GM18951 (cell line): ENCODE data around the gene ABHD1.
A peak's percentile ranks its signal among the peaks of the same experiment; 100 is the strongest.

Source experiments
- POLR2A ChIP-seq: IDR thresholded peaks from 4 replicates; pipeline ENCODE4 v1.6.1; 2011; ENCODE audit warnings: mild to moderate bottlenecking; ENCODE audit not compliant: insufficient read length, insufficient read depth; ENCODE audit errors: extremely low read depth
- in situ Hi-C: fragments of 300-500 bp; cut with MboI; formaldehyde crosslinking; loops from one replicate; pipeline ENCODE4 v1.12.0; 2022; ENCODE audit warnings: low sequenced_read_pairs, mixed read lengths, inconsistent platforms; ENCODE audit not compliant: unreplicated experiment

ABHD1 gene

DNA sequence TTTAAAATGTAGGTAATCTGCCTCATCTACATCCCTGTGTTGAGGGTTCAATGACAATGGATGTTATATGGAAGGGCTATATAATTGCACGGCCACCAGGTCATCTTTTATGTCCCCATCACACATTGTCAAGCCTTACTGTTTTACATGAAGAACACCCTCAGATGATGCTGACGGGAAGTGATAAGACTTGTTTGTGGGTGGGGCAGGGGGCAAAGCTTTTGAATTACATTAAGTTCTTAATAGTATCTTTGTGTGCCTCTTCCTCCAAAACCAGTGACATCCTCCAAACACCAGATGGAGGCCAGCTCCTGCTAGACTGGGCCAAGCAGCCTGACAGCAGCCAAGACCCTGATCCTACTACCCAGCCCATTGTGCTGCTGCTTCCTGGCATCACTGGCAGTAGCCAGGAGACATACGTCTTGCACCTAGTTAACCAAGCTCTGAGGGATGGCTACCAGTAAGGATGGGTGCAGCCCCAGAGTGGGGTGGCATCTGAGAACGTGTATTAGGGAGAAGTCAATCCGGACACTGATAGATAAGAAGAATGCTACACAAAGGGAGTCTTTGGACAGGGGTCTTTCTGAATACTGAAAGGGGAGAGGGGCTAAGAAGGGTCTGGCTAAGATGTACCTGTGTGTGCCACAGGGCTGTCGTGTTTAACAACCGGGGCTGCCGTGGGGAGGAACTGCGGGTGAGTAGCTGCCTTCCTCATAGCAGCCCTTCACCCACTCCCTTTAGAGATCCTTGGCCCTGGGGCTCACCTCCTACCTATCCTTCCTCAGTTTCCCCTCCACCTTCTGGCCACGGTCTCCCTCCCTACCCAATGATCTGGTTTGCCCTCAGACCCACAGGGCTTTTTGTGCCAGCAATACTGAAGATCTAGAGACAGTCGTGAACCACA, 5.3 kb downstream of the ABHD1 start:
- in situ Hi-C loops, result no loop called here
- TF ChIP-seq POLR2A, result no peak

DNA sequence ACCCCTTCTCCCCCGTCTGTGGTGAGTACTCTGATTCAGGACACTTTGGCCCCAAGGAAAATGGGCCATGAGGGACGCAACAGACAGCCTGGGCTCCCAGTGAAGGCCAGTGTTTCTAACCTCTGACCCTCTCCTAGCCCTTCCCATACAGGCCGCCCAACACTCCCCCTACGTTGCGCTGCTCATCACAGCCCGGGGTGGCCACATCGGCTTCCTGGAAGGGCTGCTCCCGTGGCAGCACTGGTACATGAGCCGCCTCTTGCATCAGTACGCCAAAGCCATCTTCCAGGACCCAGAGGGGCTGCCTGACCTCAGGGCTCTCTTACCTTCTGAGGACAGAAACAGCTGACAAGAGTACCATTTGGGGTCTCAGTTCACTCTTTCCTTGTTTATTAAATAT, 6.8 kb downstream of the ABHD1 start:
- in situ Hi-C loops, result no loop called here
- no peak for TF ChIP-seq POLR2A

DNA sequence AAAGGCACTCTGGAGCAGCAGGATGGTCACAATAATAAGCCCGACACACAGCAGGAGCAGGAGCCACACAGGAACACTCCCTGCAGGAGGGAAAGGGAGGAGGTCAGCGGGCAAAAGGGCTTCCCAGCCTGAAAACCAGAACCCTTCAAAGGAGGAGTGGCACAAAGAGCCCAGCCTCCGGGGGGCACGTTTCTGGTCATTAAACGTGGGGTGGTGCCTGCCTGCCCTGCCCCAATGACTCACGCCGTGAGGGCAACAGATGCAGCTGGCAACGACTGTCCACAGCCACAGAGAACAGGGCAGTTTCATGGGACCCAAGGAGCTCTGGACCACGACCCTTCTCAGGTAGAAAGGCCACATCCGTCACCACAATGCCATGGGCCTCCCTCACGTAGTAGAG, 7.8 kb downstream of the ABHD1 start:
- TF ChIP-seq POLR2A, result no peak
- in situ Hi-C loops, result no loop called here

DNA sequence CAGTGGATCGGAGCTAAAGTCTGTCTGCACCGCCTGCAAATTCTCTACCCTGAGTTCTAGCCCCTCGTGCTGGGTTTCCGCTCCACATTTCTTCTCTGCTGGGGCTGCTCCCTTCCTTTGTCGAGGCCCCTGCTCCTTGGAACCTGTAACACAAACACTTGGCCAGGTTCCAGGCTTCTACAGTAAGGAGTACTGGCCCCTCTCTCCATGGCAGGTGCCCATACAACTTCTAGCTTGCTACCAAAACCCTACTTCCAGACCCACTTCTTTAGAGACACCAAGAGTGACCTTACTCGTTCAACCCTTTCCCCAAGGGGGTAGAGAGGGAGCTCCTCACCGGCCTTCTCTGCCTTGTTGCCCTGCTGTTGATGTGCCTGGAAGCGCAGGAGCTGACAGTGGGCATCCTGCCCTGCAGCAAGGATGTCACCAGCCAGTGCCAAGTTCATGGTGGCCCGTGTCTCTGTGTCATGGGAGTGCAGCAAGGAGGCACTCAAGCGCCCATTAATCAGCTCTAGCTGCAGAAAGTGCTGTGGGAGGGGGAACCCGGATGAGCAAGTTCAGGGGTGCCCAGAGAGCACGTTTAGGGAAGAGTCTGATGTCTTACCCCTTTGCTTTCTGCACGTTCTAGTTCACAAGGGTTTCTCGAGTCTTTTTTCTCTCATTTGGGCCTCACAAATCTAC, 9.7 kb downstream of the ABHD1 start:
- TF ChIP-seq POLR2A, result no peak
- in situ Hi-C loops, result no loop called here

DNA sequence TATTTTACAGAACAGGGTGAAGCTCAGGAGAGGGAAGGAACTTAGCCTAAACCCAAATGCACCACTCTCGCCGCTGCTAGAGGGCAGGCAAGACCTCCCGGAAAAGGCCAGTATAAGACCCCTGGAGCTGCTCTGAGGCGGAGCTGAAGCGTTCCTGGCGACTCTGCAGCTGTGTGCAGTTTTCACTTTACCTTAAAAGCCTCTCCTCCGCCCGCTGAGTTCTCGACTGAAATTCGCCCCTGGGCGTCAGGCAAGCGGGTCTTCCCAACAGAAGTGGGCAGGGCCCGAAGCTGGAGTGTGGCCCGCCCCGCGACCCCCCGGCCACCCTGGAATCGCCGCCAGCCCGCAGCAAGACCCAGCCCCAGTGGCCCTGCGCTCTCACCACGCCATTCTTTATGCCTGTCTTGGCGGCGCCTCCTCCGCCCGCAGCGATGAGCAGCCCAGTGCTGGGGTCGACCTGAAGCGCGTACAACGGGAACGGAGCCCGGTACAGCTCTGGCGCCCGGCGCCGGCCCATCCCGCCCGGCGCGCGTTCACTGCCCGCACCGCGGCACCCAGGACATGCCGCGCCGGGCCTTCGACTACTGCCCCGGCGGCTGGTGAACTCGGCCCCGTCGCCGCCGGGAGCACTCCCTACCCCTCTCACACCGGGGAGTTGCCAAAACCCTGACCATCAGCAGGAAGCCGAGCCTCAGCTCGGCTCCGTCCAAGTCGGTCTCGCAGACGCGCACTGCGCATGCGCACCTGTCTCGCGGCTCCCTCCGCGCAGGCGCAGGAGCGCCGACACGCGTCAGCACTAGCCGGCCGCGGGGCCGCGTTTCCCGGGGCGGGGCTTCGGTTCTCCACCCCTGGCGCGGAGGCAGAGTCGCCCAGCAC, 10.5 kb downstream of the ABHD1 start, which contains the start of gene PREB:
Gene PREB (minus strand): TSS at position 732 of the 876 bp plus-strand sequence. CDS start 215 bp downstream, at position 517.
- in situ Hi-C loops, result no loop called here
- TF ChIP-seq POLR2A, result peak; percentile 95

DNA sequence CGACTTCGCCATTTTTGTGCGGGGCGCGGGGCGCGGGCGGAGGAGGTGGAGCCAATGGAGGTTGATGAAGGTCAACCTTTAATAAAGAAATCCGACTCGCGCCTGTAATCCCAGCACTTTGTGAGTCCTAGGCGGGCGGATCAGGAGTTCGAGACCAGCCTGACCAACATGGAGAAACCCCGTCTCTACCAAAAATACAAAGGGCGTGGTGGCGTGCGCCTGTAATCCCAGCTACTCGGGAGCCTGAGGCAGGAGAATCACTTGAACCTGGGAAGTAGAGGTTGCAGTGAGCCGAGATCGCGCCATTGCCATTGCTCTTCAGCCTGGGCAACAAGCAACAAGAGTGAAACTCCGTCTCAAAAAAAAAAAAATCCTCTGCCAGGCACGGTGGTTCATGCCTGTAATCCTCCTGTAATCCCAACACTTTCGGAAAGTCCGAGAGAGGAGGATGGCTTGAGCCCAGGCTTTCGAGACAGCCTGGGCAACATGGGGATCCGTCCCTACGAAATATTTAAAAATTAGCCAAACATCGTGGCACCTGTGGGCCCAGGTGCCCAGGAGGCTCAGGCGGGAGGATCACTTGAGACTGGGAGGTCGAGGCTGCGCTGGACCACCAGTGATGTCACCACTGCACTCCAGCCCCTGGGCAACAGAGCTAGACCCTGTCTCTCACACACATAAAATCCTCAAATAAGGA, 11.3 kb downstream of the ABHD1 start:
- in situ Hi-C loops, result no loop called here
- no peak for TF ChIP-seq POLR2A

DNA sequence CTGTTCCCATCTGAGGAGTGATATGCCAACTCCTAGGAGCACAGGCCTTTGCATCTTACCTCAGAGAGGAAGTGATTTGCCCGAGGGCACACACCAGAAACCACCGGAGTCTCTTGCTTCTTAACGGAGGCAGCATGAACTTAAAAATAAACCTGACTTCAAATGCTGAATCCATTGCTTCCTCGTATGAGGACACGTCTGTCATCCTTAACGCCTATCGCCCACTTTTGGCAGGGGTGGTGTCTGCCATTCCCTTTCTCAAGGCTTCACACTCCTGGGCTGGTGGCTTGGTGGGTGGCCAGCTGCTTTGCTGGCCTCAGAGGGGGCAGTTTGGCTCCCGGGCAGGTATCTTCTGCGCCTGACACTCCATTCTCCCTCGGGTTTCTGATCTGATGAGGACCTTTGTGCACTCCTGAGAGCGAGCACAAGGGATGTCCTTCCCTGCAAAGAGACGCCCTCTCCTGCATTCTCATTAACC, 11.9 kb downstream of the ABHD1 start:
- in situ Hi-C loops, result no loop called here

DNA sequence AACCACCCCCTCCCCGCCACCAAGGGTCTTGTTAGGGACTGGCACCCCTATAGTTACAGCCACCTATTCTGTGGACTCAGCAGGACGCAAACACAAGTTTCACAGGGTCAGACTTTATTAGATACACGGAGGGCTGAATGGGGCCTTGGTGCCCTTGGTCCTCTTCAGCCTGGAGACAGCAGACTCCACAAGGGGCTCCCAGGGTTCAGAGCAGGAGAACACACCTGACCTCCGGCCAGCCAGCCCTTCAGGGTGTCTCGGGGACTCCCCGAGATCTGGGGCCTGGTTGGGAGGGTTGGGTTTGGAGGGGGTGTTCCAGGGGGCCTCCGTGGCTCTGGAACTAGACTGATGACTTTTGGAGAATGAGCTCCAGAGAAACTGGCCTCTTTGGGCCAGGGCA, 13.1 kb downstream of the ABHD1 start:
- in situ Hi-C loops, result no loop called here
- no peak for TF ChIP-seq POLR2A

More for the DNA sequence above, 11.9 kb downstream of the ABHD1 start:
- no peak for TF ChIP-seq POLR2A

DNA sequence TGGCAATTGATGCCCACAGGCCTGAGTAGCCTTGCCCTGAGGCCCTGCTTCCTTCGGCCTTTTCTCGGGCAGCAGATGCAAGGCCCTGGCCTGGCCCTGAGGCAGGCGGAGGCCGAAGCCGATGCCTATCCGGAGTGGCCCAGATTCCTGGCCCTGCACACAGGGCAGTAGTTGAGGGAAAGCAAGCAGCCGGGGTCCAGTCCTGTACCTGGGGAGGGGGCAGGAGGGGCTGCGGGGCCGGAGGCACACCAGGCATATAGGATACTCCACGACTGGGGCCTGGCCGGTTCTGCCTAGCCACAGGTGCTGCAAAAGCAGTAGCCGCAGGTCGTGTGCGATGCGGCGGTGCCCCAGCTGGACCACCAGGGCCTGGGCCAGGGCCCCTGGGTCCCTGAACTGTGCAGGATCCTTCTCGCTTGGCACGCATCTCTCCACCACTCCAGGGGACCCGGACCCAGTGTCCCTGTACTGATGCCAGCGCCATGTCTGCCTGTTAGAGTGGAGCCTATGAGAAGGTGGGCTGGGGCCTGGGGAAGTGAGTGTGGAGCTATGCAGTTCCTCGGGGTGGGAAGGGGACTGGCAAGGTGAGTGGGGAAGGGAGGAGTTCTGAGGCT, 13.8 kb downstream of the ABHD1 start:
- in situ Hi-C loops, result no loop called here
- no peak for TF ChIP-seq POLR2A

DNA sequence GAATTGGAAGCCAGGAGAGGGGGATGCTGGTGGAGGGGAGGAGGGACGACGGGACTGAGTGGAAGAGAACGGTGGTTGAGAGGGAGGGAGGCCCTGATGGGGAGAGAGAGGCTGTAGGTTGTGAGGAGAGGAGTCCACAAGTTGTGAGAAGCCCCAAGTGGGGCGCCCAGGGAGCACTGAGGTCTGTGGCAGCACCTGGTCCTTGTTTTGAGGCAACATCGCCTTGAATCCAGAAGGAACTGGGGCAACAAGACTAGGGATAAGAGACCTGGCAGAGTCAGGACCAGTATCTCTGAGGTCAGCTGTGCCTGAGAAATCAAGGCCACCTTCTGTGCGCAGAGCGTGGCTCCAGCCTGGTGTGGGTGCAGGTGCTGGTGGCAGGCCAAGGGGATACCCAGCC, 14.5 kb downstream of the ABHD1 start:
- in situ Hi-C loops, result no loop called here
- TF ChIP-seq POLR2A, result no peak

DNA sequence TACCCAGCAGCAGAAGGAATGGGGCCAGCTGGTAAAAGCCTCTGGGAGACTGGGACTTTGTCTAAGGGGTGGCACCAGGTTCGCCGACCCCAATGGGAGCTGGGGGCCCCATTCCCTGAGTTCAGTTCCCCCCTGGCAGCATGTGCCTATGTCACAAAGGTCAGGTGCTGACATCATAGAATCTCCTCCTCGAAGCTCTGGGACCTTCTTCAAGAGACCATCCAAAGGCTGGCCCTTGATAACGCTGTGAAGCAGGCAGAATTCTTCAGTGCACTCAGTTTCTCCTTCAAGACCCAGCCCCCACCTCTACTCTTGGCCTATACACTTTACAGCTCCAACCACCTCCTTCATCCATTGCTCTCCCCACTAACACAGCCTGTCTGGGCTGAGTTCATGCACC, 15.7 kb downstream of the ABHD1 start, which contains the start of gene PRR30:
Gene PRR30 (minus strand): TSS at position 101 of the 400 bp plus-strand sequence. CDS start 1,081 bp downstream, outside the sequence.
- TF ChIP-seq POLR2A, result no peak
- in situ Hi-C loops, result no loop called here

DNA sequence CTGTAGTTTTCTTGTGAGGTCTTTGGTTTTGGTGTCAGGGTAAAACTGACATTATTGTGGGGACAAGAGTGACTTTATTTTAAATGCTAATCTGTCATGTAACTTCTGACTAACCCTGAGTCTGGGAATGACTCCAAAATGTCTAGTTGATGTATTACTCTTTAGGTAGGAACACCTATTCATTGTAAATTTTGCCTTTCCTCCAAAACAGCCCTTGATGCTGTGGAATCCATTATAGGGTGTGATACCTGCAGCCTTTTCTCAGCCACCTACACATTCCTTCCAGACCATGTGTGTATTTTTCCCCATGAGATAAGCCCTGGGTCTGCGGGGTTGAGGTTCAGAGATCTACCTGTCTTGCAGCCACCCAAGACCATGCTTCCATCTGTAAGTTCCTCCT, 19.7 kb downstream of the ABHD1 start:
- TF ChIP-seq POLR2A, result no peak
- in situ Hi-C loops, result no loop called here
